GM23338 (cell line): ENCODE measurements around the gene HCAR1.

ENCODE experiments used
- CTCF ChIP-seq, 2 experiments: fragments of 200-600 bp in 1 of 2; sonication (generic) in 1 of 2; conservative IDR thresholded peaks; 2 replicates each; pipeline versions ENCODE4 v1.5.1 to v1.6.1; 2016 to 2017; ENCODE audit warnings: antibody characterized with exemption in 2 of 2, low read depth in 2 of 2, mild to moderate bottlenecking in 2 of 2, moderate library complexity in 1 of 2
- EZH2phosphoT487 ChIP-seq: fragments of 200-600 bp; sonication (generic); IDR thresholded peaks from one replicate; pipeline ENCODE4 v1.8.1; 2018; ENCODE audit warnings: antibody characterized with exemption; ENCODE audit not compliant: unreplicated experiment
- POLR2AphosphoS5 ChIP-seq: IDR thresholded peaks from 2 replicates; pipeline ENCODE4 v1.6.1; 2016; ENCODE audit warnings: antibody characterized with exemption, low read depth
- REST ChIP-seq: IDR thresholded peaks from one replicate; pipeline ENCODE4 v1.6.1; 2018; ENCODE audit warnings: antibody characterized with exemption; ENCODE audit not compliant: unreplicated experiment
- STAT1 ChIP-seq: IDR thresholded peaks from one replicate; pipeline ENCODE4 v1.6.1; 2016; ENCODE audit warnings: antibody characterized with exemption; ENCODE audit not compliant: unreplicated experiment

GRCh38 chr12:122724641-122725243 is 5.9 kb downstream of the HCAR1 start:
- TF ChIP-seq CTCF (conservative IDR thresholded peaks at IDR 0.05; ENCODE audit: low read depth in 2 of 2) (no peak), EZH2phosphoT487 (no peak), POLR2AphosphoS5 (no peak), REST (no peak), STAT1 (no peak)
